Fibroblast of skin of abdomen (primary cell): ENCODE results near the gene PLCH2.
"Not testable (repeated sequence)": the region's sequence is repeated elsewhere in the genome, so short reads cannot be mapped to it uniquely, and the experiment has no call there.

ENCODE experiments used
- DNase-seq: peaks from one replicate; pipeline ENCODE4 v3.0.0-alpha.2; 2013

PLCH2 gene

GRCh38 chr1:2441746-2442145 is 34.3 kb upstream of the PLCH2 start:
- no peak for DNase-seq

DNA sequence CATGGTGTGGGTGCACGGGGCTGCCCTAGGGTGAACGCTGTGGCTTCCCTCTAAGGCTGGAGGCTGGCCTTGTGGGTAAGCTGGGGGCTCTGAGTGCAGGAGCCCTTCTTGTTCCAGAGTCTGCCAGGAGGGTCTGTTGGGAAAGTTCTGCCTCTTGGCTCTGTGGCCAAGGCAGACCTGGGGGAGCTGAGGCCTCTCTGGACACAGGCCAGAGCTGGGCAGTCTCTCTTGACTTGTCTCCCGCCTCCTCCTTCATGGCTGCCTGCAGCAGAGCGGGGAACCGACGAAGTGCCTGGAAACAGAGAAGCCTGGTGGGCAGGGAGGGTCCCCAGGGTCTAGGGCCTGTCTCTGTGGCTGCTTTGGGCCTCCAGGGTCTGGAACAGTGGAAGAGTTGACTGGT is 33.4 kb upstream of the PLCH2 start:
- no peak for DNase-seq

- DNase-seq = no peak
Measured at GRCh38 chr1:2443277-2444137, 32.6 kb upstream of the PLCH2 start.

GRCh38 chr1:2444138-2444591 is 31.9 kb upstream of the PLCH2 start:
- DNase-seq = no peak

DNA sequence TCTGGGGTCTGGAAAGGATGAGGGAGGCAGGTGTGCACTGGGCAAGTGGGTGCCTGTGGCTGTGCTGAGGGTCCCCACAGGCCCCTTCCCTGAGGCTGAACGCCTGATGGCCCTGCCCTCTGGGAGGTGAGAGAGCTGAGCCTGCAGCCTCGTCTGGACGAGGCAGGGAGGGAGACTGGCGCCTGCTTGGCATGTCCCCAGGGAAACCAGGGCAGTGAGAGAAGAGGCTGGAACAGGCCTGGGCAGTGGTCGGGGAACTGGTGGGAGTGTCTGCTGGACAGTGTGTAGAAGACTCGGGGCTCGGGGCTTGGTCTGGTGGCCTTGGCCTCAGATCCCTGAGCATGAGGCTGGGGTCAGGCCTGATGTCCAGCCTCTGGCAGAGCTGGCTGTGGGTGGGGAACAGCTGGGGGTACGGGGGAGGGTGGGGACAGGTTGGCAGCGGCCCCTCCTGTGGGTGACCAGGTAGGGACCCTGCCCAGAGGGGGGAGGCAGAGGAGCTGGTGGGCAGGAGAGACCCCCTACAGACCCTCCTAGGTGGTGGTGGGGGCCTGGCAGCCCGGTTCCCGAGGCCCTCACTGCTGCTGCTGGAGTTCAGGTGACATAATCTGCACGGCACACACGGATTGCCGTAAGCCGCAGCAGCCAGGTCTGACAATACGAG is 30.8 kb upstream of the PLCH2 start:
- no peak for DNase-seq

DNA sequence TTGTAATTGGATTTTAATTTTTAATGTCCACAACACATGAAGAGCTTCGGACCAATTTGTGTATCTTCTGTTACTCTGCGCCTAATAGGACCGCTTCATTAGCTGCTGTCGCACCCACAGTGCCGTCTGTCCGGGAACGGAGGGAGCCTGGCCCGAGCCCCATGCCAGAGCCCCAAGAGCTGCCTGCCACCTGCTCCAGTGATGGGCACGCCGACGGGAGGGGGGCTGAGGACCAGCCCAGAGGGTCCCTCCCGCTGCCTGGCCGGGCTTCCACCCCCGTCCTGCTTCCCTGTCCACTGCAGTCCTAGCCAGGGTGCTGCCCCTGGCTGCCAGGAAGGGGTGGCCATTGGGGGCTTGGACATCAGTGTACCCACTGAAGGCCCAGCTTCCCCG is 30.3 kb upstream of the PLCH2 start:
- DNase-seq = no peak

DNA sequence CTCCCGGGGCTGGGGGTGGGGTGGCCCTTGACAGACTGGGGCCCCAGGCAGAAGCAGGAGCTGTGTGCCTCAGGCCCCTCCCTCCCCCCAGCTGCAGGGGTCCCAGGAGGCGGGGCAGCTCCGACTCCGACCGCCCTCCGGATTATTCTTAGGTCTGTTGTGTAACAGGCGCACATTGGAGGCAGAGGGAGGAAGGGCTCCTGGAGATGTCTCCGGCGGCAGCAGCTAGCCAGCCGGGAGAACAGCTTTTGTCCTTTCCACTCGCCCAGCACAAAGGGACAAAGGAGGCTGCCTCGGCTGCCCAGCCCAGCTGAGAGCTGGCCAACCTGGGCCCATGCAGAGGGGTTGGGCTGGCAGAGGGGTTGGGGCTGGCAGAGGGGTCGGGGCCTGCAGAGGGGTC is 29.7 kb upstream of the PLCH2 start:
- DNase-seq = peak; percentile 11

DNA sequence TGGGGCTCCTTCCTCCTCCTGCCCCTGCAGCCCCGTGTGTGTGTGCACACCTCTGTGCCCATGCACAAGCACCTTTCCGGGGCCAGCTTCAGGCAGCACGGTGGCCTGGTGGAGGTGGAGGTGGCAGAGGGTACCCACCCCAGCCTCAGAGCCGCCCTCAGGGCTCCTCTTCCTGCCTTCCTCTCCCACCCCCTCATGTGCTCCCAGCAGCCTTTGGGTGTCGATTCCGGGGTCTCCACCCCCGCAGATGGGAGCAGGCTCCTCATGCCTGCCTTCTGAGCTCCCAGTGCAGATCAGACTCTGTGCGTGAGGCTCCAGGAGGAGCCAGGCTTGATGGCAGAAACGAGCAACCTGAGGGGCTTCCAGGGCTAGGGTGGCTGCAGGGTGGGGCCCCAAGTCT is 29.2 kb upstream of the PLCH2 start:
- no peak for DNase-seq

DNA sequence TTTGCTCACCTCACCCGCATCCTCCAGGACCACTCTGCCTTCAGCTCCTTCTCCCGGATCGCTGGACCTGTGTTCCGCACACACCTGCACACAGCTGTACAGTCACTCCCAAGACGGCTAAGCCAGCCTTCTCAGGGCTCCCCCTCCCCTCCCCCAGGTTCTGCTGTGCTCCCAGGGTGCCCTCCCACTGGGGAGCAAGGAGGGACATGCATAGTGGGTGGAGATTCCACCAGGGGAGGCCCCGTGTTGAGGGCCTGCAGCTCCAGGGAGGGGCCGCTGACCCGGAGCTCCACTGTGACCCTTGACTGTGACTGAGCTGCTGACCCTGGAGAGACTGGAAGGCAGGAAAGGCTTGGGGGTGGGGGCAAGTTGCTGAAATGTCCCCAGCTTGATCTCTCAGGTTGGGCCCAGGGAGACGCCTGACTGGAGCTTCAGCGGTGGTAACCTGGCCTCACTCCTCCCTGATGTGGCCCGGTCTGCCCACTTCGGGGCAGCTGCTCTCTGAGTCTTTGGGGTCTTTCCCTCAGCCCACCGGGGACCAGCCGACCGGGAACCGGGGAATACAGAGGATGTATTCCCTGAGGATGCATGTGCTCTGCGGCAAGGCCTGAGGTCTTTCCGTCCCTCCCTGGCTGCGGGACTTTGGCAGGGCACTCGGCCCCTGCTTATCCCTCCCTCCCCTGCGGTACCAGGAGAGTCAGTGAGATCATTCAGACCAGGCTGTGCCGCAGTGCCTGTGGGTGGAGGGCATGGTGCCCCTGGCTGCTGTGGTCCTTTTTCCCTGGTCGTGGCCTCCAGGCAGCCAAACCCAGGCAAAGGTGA is 28.6 kb upstream of the PLCH2 start:
- no peak for DNase-seq

- DNase-seq = no peak
Measured at GRCh38 chr1:2448098-2448445, 28.0 kb upstream of the PLCH2 start.

DNA sequence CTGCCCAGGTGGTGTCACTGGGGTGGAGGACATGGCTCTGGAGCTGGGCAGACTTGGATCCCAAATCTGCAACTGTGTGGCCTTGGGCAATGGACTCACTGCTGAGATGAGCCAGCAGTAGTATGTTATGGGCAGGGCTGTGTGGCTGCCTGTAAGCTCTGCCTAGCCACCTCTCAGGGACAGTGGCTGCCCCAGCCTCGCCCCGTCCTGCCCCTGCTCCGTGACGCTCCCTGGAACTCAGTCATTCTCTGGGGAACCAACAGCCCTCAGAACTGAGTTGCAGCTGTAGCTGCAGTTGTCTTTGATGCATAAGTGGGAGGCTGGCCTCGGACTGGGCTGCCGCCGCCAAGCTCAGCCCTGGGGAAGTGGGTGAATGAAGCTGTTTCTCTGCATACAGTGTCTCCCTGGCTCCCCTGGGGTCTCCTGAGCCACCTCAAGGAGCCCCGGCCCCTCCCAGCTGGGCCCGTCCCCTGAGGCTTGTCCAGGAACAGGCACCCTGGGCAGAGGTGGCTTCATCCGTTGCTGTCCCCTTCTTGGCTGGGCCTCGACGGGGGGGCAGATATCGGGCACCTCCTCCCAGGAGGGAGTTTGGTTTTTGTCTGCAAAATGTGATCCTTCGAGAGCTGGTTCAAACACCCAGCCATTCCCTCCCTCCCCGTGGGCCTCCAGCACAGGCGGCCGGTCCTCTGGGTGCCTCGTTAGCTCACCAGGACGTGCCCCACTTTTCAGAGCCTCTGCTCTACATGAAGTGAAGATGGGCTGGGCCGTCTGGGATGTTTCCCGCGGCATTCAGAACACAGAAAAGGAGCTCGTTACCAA is 26.2 kb upstream of the PLCH2 start:
- no peak for DNase-seq

DNA sequence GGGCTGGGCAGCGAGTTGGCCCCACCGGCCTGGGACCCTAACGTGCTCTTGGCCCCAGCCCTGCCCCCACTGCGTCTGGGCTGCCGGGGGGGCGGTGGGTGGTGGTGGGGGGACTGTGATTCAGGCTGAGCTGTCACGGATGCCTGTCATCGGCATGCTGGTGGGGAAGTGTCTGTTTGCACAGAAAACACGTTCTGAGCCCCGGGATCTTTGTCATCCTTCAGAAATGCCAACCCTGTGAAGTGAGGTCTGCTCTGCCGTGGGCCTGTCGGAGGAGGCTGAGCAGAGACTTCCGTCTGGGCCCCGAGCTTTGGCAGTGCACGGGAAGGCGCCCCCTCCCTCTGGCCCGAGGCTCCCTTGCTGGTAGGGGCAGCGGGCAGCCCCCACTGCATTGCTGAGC is 24.3 kb upstream of the PLCH2 start:
- DNase-seq = peak; percentile 94

GRCh38 chr1:2452201-2452931 is 23.7 kb upstream of the PLCH2 start:
- DNase-seq = peak; percentile 30

GRCh38 chr1:2452932-2453315 is 23.2 kb upstream of the PLCH2 start:
- DNase-seq = no peak

DNA sequence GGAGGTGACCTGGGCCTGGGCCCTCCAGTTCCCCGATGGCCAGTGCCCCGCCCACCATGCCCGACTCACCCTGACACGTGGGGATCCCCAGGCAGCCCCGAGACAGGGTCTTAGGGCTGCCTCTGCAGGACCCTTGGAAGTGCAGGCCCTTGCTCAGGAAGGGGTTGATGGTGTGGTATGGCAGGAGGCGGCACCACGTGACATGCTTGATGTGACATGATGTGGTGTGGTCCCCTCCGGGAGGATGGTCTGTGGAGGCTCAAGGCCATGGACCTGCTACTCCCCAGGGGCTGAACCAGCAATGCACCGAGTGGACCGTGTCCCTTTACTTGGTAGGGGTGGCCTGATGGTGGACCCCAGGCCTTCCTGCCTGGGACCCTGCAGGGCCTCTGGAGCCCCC is 21.9 kb upstream of the PLCH2 start:
- no peak for DNase-seq

- no peak for DNase-seq
Measured at GRCh38 chr1:2455757-2456156, 20.3 kb upstream of the PLCH2 start.

- DNase-seq = no peak
Measured at GRCh38 chr1:2457444-2457843, 18.6 kb upstream of the PLCH2 start.

GRCh38 chr1:2458687-2459086 is 17.4 kb upstream of the PLCH2 start:
- no peak for DNase-seq

- not testable (repeated sequence) for DNase-seq
Measured at GRCh38 chr1:2459102-2459753, 16.9 kb upstream of the PLCH2 start.

DNA sequence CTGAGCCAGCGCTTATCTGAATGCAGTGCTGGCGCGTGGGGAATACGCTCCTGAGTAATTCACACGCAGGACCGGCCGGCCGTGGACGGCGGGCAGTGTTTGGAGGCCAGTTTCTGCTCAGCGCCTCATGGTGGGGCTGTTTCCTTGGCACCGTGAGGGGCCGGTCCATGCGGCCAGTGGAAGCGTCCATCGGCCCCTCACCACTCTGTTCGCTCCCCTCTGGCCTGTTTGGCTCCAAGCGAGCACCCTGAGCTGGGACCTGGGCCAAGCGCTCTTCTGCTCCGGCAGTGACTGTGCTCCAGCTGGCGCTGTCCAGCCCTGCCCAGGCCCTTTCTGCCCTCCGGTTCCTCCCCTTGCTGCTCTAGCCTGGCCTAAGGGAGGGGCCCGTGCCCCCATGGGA is 16.3 kb upstream of the PLCH2 start:
- peak; percentile 4 for DNase-seq

DNA sequence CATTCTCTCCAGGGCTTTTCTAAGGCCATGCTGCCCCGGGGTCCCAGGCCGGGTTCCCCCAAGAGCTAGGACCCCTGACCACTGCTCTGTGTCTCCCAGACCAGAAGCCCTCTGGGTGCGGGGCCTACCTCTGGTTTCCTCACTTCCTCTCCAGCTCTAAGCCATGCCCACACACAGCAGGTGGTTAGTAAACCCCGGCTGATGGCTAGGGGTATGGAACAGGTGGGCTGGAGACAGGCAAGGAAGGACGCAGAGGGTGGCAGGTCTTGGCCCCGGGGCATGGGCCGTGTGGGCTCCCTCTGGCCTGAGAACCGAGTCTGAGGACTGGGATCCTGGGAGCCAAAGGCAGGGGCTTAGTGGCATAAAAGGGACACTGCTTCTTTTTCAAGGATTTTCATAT is 15.9 kb upstream of the PLCH2 start:
- DNase-seq = no peak
